Vagina (tissue), 2 donors: ENCODE measurements around the gene NKTR.

Experiments used
- POLR2A ChIP-seq, 2 donors: fragments of 450-650 bp; IDR thresholded peaks; one replicate each; pipeline ENCODE4 v1.6.1; 2017; ENCODE audit warnings: antibody characterized with exemption in 2 of 2, mild to moderate bottlenecking in 2 of 2, moderate library complexity in 2 of 2
- POLR2AphosphoS5 ChIP-seq, 2 donors: sonication (generic); formaldehyde crosslinking; IDR thresholded peaks; one replicate each; pipeline ENCODE4 v1.9.0; 2017; ENCODE audit warnings: antibody characterized with exemption in 2 of 2, mild to moderate bottlenecking in 2 of 2, low read depth in 1 of 2; ENCODE audit not compliant: insufficient read depth in 1 of 2

DNA sequence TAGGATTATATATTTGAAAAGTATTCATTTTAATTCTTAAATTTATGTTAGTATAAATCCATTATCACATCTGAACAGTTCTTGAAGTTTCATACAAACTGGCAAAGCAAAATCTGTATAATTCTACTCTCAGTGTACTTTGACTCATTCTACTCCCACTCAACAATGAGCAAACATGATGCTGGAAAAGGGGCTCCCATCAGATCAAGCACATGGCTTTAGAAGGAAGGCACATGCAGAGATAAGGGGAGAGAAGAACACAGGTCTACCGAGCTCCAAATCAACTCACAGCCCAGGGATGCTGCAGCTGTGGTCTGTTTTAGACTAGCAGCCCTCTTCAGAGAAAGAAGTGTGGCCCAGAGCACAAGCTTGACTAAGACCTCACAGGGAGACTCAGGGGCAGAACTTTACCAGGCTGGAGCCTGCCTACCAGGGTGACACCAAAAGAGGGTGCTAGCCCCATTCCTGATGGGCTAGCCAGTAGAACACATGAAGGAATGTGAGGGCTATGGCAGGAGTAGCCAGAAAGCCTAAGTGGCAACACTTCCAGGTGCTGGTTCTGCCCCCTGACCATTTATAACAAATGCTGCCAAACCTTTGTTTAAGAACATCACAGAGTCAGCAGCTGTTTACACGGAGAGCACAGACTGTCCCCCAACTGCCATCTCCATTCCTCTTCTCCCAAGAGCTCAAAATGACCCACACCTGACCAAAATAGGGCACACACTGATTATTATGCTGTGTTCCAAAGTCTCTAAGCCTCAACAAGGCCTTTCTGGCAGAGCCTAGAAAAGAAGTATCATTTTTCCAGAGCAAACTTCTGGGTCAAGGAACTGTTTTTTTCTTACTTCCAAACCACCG, 38.2 kb upstream of the NKTR start:
- TF ChIP-seq POLR2AphosphoS5 (IDR thresholded peaks at IDR 0.05; ENCODE audit: insufficient read depth in 1 of 2, low read depth in 1 of 2), result no peak
- no peak for TF ChIP-seq POLR2A (IDR thresholded peaks at IDR 0.05)
